Hippocampal formation (tissue), 2 donors: Measurements from ENCODE around the gene TUBB.
"Not testable (repeated sequence)": the region's sequence is repeated elsewhere in the genome, so short reads cannot be mapped to it uniquely, and the experiment has no call there.

Experiments used
- DNase-seq, 2 donors: peaks; one replicate each; lab custom pipeline; 2025; lab: John Stamatoyannopoulos, UW

Gene TUBB

GRCh38 chr6:30760549-30760948 lies 40.4 kb downstream of the TUBB start:
- DNase-seq = no peak

- no peak for DNase-seq
These were observed 41.8 kb downstream of the TUBB start for GRCh38 chr6:30761791-30762429.

- no peak for DNase-seq
These were observed 43.0 kb downstream of the TUBB start for GRCh38 chr6:30763155-30763617.

GRCh38 chr6:30763618-30764489 lies 43.7 kb downstream of the TUBB start:
- DNase-seq = no peak

DNA sequence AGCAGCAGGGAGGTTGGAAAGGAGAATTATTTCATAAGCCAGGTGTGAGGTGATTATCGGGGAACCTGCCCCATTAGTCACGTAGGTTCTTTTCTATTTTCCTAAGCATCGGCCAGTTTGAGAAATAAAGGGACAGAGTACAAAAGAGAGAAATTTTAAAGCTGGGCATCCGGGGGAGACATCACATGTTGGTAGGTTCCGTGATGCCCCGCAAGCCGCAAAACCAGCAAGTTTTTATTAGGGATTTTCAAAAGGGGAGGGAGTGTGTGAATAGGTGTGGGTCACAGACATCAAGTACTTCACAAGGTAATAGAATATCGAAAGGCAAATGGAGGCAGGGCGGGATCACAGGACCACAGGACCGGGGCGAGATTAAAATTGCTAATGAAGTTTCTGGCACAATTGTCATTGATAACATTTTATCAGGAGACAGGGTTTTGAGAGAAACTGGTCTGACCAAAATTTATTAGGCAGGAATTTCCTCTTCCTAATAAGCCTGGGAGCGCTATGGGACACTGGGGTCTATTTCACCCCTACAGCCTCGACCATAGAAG lies 44.4 kb downstream of the TUBB start:
- DNase-seq = not testable (repeated sequence)

DNA sequence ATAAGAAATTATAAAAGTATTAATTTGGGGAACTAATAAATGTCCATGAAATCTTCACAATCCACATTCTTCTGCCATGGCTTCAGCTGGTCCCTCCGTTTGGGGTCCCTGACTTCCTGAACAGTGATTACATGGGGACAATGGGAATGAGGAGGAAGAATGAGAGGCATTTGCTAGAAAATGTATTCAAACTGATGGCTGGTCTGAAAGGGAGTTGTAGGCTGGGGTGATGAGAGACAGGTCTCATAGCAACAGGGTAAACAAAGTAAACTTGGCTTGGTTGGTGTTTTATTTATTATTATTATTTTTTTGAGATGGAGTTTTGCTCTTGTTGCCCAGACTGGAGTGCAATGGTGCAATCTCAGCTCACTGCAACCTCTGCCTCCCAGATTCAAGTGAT lies 45.3 kb downstream of the TUBB start:
- not testable (repeated sequence) for DNase-seq

- no peak for DNase-seq
These were observed 46.5 kb downstream of the TUBB start for GRCh38 chr6:30766461-30767157.

DNA sequence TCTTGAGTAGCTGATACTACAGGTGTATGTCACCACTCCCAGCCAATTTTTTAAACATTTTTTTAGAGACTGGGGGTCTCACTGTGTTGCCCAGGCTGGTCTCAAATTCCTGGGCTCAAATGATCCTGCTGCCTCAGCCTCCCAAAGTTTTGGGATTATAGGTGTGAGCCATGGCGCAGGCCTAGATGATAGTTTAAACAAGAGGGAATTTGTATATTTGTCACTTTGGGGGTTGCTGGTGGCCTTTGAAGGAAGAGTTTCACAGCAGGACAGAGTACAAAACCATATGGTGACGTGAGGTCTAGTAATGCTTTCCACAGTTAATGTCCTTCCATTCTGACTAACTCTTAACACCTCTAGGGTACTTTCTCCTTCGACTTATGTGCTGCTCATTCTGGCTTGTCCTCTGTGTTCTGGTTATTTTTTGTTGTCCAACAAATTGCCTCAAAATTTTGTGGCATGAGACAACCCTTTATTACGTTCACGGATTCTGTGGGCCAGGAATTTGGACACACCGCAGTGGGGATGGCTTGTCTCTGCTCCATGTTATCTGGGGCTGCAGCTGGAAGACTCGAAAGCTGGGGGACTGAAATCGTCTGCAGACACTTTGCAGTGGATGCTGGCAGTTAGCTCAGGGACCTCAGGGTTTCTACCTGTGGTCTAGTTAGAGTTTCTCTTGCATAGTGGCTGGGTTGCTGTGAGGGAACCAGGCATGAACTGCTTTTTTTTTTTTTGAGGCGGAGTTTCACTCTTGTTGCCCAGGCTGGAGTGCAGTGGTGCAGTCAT lies 47.2 kb downstream of the TUBB start:
- no peak for DNase-seq

DNA sequence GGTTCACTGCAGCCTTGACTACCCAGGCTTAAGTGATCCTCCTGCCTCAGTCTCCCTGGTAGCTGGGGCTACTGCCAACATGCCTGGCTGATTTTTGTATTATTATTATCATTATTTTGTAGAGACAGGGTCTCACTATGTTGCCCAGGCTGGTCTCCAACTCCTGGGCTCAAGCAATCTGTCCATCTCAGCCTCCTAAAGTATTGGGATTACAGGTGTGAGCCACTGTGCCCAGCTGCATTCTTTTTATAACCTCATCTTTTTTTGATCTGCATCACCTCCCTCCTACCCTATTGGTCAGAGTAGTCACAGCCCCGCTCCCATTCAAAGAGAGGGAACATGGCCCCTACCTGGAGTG lies 47.8 kb downstream of the TUBB start:
- DNase-seq = no peak

DNA sequence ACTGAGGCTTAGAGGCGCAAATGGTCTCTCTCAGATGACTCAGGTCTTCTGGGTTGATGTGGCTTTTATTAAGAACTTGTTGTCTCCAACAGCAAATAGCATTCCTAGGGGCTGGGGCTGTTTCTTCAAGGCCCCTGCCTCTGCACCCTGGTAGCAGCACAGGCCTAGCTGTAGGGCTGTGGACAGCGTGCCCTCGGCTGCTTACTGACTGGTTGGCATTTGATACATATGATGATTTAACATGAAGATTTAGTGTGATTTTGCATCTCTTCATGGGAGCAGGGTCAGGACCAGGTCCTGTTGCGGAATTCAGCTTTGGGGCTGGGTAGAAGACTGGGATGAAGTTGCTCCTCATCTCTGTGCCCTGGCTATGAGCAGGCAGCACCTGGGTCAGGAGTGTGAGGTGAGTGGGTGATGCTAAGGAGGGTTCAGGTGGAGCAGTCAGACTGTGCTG lies 48.5 kb downstream of the TUBB start:
- DNase-seq = no peak

DNA sequence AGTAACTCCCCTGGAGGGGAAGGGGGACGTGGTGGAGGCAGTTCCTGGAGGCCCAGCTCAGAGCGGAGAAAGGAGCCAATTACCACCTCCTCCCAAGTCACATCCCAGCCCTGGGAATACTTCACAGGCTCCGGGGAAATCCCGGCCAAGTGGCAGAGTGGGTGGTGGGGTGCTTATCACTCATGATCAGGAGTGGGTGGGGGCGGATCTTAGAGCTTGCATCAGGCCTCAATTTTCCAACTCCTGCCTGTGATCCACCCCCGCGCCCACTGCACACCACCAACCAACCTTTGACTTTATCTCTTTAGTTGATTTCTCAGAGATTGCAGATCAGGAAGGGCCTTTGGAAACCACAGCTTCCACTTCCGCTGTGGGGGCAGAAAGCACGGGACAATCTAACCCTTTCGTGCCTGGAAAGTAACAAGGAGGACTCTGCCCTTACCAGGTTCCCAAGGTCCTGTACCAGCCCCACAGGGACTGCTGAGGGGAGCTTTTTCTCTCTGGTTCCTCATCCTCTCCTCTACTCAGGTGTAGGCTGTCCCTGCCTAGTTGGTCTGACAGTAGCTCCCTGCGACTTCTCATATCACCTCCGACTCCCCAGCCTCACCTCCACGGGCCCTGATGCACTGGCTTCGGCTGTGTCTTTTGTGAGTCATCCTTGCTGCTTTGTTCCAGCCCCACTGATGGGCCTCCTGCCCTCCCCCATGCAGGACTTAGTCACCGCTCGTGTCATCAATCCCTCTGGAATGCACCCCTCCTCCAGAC lies 49.1 kb downstream of the TUBB start:
- no peak for DNase-seq

DNA sequence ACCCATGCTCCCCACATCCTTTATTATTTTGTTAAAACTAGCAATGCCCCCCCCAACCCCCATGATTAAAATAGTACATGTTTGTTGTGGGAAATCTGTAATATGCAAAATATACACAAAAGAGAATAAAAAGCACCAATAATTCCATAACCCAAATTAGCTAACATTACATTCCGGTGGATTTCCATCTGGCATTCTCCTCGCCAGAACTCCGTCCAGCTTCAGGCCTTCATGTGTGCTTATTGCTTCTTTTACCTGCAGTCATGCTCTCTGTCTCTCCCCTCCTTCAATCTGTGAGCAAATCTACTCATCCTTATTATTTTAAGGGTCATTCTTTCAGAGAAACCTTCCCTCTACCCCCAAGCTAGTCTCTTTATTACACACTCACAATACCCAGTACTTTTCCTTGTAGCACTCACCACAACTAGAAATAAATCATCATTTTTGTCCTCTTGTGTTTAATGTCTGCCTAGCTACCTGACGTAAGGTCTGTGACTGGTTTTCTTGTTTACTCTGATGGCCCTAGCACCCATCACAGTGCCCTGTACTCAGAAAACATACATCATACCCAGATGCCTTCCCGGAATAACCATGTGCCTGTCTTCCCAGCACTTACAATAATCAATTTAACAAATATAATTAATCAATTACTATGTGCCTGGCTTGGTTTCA lies 49.8 kb downstream of the TUBB start:
- no peak for DNase-seq

- DNase-seq = no peak
These were observed 50.4 kb downstream of the TUBB start for GRCh38 chr6:30770592-30770991.

- DNase-seq = no peak
These were observed 54.5 kb downstream of the TUBB start for GRCh38 chr6:30774701-30775100.
